Renal cortex interstitium (tissue), 11 donors: Measurements from ENCODE around the gene FGD6. TPM values are rescaled to one million over a fixed set of nuclear protein-coding genes. Genes with fewer than 3 reads are reported as not detected.
"Not testable (repeated sequence)": the region's sequence is repeated elsewhere in the genome, so short reads cannot be mapped to it uniquely, and the experiment has no call there.

Experiments used
- DNase-seq, 11 donors: peaks; one replicate each; pipeline ENCODE4 v3.0.0-alpha.2; 2013; ENCODE audit warnings: low read depth in 9 of 11, low spot score in 4 of 11; ENCODE audit errors: extremely low read depth in 1 of 11
- polyA plus RNA-seq, 3 donors: library from polyadenylated mRNA; unstranded; fragments of 120-200 nt; gene quantifications; one replicate each; pipeline ENCODE4 v1.2.1, GENCODE V29; 2013; ENCODE audit not compliant: insufficient read length in 3 of 3

Gene FGD6
- polyA plus RNA-seq, 3 donors: 9.9 to 11.5 (median 10.2) TPM

- no peak for DNase-seq
Observed at GRCh38 chr12:95214466-95214865, 2.8 kb downstream of the FGD6 start.

DNA sequence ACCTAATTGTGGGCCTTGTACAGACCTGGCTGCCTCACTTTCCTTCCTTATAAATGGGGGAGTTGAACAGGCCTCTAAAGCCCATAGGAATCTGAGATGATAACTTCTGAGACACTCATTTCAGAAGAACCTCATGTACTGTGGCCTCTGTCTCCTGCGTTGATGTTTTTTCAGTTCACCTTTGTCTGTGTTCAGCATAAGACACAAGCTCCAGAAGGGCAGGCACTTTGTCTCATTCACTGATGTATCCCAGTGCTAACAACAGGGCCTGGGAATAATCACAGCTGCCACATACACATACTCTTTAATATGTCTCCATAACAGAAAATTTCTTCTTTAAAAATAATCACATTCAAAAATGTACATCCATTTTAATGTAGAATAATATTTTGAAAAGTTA, 3.3 kb downstream of the FGD6 start:
- no peak for DNase-seq

- no peak for DNase-seq
Observed at GRCh38 chr12:95213119-95213518, 4.1 kb downstream of the FGD6 start.

DNA sequence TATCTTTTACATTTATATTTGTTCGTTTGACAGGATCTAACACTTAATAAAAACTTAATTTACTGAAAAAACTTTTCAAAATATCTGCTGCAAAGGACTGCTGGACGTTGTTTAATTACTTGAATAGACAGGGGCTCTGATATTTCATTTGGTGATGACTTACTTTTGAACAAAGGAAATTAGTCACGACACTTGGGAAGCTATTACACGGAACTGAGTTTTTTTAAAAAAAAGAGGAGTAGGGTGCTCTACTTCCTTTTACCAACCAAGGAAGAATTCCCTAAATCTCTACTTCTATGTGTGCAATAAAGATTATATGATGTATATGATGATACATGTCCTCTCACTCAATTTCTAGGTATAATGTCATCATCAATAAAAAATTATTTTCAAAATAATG, 4.7 kb downstream of the FGD6 start:
- DNase-seq: no peak

GRCh38 chr12:95208678-95209077, 8.6 kb downstream of the FGD6 start:
- DNase-seq: no peak

GRCh38 chr12:95207407-95207806, 9.9 kb downstream of the FGD6 start:
- no peak for DNase-seq

- no peak for DNase-seq
Observed at GRCh38 chr12:95206916-95207315, 10.4 kb downstream of the FGD6 start.

GRCh38 chr12:95205685-95206084, 11.6 kb downstream of the FGD6 start:
- DNase-seq: no peak

DNA sequence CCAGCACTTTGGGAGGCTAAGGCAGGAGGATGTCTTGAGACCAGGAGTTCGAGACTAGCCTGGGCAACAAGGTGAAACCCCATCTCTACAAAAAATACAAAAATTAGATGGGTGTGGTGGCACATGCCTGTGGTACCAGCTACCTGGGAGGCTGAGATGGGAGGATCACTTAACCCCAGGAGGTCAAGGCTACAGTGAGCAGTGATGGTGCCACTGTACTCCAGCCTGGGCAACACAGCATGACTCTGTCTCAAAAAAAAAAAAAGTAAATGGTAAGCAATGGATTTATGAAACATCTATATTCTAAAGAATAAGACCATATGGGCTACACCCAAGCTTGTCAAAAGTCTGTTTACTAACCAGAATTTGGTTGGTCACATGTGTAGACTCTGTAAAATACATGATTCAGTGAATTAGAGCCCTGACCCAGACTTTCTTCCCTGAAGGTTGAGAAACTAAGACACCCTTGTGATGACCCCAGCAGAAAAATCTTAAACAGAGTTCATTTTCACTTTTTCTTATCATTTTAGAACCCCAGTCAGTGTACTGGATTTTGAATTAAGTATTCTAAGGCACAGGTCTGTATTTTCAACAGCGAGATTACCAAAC, 12.1 kb downstream of the FGD6 start:
- no peak for DNase-seq

DNA sequence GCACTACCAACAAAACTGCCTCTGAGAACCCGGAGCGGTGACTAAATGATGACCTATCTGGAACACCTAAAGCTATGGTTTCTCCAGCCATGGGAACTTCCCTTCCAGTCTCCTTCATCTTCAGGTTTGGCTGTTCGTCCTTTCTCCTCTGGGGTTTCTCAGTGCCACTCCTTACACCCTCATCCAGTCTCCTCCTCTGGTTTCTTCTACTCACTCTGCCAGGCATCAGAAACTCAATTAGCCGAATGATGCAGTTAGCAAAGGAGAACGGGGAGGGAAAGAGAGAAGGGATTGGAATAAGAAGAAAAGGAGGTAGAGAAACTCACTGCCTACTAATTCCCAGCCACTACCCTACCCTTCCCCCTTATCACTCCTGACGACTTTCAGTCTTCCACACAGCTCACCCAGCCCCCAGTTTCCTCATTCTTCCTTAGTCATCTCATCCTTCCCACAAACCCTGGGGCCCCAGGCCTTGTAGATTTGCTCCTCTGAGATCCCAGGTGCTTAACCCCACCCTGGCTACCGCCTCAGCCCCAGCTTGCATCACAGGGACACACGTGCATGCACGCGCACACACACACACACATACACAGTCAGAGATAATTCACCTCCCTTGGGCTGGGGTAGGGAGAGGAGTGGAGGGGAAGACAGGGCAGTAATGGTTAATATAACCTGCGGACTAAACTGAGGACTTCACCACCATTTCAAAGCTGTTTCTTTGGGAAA, 13.0 kb downstream of the FGD6 start:
- DNase-seq: no peak

GRCh38 chr12:95203487-95204030, 13.7 kb downstream of the FGD6 start:
- DNase-seq: no peak

- no peak for DNase-seq
Observed at GRCh38 chr12:95202691-95203486, 14.4 kb downstream of the FGD6 start.

- no peak for DNase-seq
Observed at GRCh38 chr12:95201056-95201670, 16.1 kb downstream of the FGD6 start.

DNA sequence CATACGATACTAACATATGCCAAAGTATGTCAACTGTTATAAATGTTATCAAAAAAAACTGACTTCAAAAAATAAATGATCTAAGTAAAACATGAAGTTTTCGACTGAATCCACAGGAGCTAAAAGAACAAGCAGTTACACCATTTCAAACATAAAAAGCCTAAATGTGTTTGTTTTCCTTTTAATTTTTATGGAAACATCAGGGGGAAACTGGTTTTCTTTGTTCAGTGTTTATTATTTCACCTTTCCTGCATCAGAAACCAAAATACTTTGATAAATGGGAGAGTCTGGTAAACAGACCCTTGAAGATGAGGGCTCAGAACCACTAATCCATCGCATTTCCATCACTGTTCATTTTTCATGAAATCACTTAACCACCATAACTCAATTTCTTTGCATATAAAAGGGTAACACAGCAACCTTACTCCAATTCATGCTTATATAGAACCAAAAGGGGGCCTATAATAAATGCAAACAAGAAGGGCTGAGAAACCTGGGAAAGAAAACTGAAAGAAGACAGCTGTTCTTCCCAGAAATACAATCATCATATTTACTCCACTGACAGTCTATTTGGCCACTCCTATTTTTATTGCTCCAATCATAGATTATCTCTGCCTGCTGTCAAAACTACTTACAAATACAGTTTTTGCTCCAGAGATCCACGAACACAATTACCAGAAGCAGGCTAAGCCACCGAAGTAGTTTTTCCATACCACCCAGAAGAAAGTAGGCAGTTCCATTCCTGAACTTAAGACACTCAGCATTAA, 17.0 kb downstream of the FGD6 start:
- DNase-seq: no peak

- DNase-seq: no peak
Observed at GRCh38 chr12:95198914-95199313, 18.4 kb downstream of the FGD6 start.

GRCh38 chr12:95197636-95198035, 19.6 kb downstream of the FGD6 start:
- DNase-seq: no peak

DNA sequence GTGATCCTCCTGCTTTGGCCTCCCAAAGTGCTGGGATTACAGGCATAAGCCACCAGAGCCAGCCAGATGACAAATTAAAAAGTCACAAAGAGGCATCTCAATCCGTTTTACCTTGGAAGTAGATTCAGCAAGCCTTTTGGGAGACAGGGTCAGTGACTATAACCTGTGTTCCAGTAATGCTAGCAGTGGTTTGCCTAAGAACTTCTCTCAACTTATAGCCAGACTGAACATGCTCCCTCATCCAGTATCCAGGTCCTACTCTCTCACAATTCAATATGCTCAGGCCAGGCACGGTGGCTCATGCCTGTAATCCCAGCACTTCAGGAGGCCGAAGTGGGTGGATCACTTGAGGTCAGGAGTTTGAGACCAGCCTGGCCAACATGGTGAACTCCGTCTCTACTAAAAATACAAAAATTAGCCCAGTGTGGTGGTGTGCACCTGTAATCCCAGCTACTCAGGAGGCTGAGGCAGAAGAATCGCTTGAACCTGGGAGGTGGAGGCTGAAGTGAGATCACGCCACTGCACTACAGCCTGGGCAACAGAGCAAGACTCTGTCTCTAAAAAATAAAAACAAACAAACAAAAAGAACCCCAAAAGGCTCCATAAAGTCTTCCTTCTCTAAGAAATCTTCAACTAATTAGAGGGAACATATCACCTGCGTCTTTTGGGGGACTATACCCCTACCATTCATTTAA, 20.2 kb downstream of the FGD6 start:
- DNase-seq: not testable (repeated sequence)

GRCh38 chr12:95195122-95195521, 22.1 kb downstream of the FGD6 start:
- no peak for DNase-seq
